GM19023 (cell line): Measurements from ENCODE around the gene SLC16A13.
"Not testable (repeated sequence)": the region's sequence is repeated elsewhere in the genome, so short reads cannot be mapped to it uniquely, and the experiment has no call there.

Experiments used
- ATAC-seq: cut with Tn5 transposase; IDR thresholded peaks from one replicate; pipeline ENCODE4 v1.9.1; 2021; ENCODE audit warnings: mild to moderate bottlenecking, moderate library complexity; ENCODE audit not compliant: unreplicated experiment

SLC16A13 gene

DNA sequence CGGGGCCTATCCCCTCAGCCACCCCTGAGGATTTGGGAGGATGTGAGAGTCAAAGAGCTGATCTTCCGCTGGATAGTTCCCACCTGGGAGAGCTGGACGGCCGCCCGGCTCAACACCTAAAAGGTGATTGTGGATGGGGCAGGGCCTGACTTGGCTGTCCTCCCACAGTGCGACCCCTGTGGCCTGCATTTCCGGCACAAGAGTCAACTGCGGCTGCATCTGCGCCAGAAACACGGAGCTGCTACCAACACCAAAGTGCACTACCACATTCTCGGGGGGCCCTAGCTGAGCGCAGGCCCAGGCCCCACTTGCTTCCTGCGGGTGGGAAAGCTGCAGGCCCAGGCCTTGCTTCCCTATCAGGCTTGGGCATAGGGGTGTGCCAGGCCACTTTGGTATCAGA, 8.5 kb upstream of the SLC16A13 start:
- no peak for ATAC-seq

DNA sequence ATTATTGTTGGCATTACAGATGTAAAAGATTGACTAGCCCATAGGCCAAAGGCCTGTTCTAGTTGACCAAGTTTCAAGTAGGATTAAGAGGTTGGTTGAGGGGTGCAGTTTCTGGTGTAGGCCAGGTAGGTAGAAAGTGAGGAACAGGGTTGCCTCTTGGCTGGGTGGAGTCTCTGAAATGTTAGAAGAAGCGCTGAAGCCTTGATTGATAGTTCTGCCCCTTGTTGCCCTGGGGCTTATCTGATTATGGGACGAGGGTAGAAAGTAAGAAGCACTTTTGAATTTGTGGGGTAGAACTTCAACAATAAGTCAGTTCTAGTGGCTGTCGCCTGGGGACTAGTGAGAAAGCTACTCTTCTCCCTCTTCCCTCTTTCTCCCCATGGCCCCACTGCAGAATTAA, 6.7 kb upstream of the SLC16A13 start:
- ATAC-seq: no peak

- no peak for ATAC-seq
These were observed 6.2 kb upstream of the SLC16A13 start for GRCh38 chr17:7029659-7030058.

DNA sequence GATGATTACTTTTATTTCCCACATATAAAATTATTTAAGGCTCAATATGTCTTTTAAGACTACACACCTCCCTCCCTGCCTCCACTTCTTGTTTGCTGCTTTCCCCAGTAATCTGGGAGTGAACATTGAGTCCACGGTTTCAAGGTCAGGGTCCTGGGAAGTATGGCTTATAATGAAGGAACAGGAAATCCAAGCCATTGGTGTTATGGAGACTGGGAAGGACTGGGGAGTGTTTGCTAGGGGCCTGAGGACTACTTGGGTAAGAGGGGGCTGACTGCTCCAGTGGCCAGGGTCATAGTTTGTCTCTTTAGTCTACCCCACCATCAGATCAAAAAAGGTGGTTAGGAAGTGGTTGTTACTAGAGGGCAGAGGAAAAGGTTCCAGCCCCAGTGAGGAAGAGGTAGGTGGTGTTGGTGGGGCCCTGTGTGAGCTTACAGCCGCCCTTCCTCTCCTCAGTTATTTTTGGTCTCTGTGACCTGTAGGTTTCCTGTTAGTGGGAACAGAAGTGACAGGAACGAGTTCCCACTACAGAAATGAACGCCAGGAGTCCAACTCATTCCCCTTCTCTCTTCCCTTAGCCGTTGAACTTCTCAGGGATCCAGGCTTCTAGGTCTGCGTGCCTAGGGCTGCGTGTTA, 742 bp upstream of the SLC16A13 start:
- ATAC-seq: peak; percentile 21

- no peak for ATAC-seq
These were observed 2.4 kb downstream of the SLC16A13 start for GRCh38 chr17:7038025-7038862.

GRCh38 chr17:7039832-7040231, 4.0 kb downstream of the SLC16A13 start:
- no peak for ATAC-seq

DNA sequence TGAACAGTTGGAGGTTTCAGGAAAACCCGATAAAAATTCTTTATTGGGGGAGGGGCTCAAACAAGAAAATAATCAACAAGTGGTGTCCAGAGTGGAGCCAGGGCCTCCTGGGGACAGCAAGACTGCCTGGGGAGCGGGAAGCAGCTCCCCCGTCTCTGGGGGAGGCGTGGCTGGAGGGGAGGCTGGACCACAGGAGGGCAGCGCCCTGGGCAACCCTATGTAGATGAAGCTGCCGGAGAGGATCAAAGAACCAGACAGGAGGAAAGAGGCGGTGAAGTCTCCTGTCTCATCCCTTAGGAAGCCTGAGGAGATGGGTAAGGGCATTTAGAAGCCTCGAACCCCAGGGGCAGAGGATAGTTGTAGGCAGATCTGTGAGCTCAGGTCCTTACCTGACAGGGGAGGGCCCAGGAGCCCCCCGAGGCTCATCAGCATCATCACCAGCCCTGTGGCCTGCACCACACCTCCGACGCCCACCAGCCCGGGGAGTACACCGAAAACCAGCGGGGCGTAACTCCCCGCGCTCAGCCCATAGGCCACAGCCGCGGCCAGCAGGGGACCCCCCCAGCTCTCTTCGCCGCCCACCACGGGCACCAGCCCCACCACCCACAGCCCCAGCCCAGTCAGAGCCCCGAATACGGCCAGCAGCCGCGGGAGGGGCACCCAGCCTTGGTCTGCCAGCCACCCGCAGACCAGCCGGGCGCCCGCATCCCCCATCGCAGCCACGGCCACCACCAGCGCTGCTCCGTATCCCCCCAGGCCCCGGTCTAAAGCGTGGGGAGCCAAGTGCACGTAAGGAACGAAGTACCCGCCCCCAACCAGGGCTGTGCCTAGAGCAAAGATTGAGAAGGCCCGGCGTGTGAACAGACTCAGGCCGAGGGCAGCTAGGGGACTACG, 6.0 kb downstream of the SLC16A13 start:
- no peak for ATAC-seq

- ATAC-seq: no peak
These were observed 6.8 kb downstream of the SLC16A13 start for GRCh38 chr17:7042501-7043181.

- ATAC-seq: no peak
These were observed 7.3 kb downstream of the SLC16A13 start for GRCh38 chr17:7043182-7043496.

DNA sequence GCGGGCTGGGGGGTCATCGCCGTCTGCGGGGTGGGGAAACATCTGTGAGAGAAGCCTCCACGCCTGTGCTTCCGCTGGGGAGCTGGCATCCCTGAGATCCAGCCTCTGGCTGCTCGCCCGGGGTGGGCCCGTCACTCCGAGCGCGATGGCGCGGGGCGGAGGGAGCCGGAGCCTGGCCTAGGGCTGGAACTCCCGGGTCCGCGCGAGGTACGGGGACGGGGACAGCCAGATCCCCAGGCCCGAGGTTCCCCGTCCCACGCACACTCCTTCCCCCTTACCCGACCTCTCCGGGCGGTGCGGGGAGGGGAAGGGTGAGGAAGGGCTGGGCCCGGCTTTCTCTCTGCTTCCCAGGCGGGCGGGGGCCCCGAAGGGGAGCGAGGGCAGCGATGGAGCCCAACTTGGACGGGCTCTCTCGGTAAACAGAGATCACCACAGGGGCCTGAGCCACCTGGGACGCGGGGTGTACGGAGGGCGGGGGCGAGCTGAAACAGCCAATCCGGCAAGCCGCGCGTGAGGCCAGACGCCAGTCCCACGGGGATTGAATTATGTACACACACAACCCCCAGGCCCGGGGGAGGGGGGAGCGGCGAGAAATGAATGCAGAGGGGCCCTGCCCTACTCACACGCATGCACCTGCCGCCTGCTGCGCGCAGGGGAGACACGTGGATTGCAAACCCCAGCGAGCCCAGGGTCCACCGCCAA, 7.8 kb downstream of the SLC16A13 start, which contains the start of gene SLC16A11:
Gene SLC16A11 (minus strand): TSS at position 596 of the 702 bp plus-strand sequence. CDS start 579 bp downstream, at position 17.
- no peak for ATAC-seq

- ATAC-seq: no peak
These were observed 9.8 kb downstream of the SLC16A13 start for GRCh38 chr17:7045492-7046126.

GRCh38 chr17:7046127-7046724, 10.4 kb downstream of the SLC16A13 start:
- ATAC-seq: no peak

GRCh38 chr17:7046725-7047397, 11.0 kb downstream of the SLC16A13 start:
- not testable (repeated sequence) for ATAC-seq

GRCh38 chr17:7047566-7047965, 11.8 kb downstream of the SLC16A13 start:
- no peak for ATAC-seq

GRCh38 chr17:7048968-7049367, 13.2 kb downstream of the SLC16A13 start:
- ATAC-seq: no peak

GRCh38 chr17:7050583-7050982, 14.8 kb downstream of the SLC16A13 start:
- not testable (repeated sequence) for ATAC-seq

GRCh38 chr17:7056386-7056785, 20.6 kb downstream of the SLC16A13 start:
- no peak for ATAC-seq

DNA sequence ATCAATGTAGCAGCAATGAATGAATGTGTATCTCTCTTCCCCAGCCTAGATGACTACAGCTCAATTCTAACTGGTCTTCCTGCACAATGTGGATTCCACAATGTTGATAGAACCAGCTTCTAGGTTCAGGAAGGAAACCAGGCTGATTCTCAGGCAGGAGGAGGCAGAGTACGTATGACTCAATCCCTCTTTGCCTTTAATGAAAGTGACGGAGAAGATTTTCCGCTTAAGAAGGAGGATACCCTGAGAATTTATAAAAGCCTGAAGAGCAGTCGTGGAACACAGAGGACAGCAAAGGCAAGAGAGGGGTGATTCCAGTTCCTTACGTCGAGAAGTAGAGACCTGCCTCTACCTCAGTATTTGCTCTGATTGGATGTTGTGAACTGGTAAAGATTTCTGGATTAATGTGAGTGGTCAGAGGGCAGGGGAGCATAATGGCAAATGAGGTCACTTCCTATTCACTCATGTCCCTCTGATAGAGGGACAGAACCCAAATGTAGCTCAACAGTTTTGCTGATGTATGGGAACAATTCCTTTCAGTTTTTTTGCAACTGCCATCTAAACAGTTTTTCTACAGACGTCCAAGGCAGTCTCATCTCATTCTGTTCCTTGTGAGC, 23.1 kb downstream of the SLC16A13 start:
- ATAC-seq: no peak
